ENCODE measurements around the gene PRSS1.

PRSS1 gene

GRCh38 chr7:142801601-142802295 is 52.5 kb downstream of the PRSS1 start:
- no peak for TF ChIP-seq CTCF (IDR thresholded peaks at IDR 0.05; ENCODE audit: control extremely low read depth, extremely low read depth, low read depth, missing control alignments)
- POLR2A ChIA-PET, result no interaction called here
- CTCF ChIA-PET, result interaction anchor here (0.8 to 17.7 kb wide), 4 partner anchors 8 to 89 kb away, joined by 3 to 316 read pairs (median 72); no protein-coding TSS in a partner anchor
- no peak for DNase-seq (ENCODE audit: extremely low spot score)

GRCh38 chr7:142802301-142802700 is 53.0 kb downstream of the PRSS1 start:
- no peak for DNase-seq (ENCODE audit: extremely low spot score)
- CTCF ChIA-PET, result interaction anchor here (1.1 to 17.7 kb wide), 2 partner anchors 8 to 20 kb away, joined by 3 to 316 read pairs; no protein-coding TSS in a partner anchor

More at GRCh38 chr7:142802301-142802700, 53.0 kb downstream of the PRSS1 start:
- POLR2A ChIA-PET, result no interaction called here
- no peak for TF ChIP-seq CTCF (IDR thresholded peaks at IDR 0.05; ENCODE audit: control extremely low read depth, extremely low read depth, low read depth, missing control alignments)

Data from GM10248 (cell line).